Stimulated activated CD8-positive, alpha-beta memory T cell treated with anti-CD3 and anti-CD28 coated beads, Interleukin-15, amount 100 ng/mL, for 24 hours (primary cell): Measurements from ENCODE around the gene CENPK.
"Not testable (repeated sequence)": the region's sequence is repeated elsewhere in the genome, so short reads cannot be mapped to it uniquely, and the experiment has no call there.

ENCODE experiments used
- DNase-seq: peaks from one replicate; pipeline ENCODE4 v3.0.0-alpha.2; 2020; ENCODE audit warnings: low read depth

Gene CENPK, protein sequence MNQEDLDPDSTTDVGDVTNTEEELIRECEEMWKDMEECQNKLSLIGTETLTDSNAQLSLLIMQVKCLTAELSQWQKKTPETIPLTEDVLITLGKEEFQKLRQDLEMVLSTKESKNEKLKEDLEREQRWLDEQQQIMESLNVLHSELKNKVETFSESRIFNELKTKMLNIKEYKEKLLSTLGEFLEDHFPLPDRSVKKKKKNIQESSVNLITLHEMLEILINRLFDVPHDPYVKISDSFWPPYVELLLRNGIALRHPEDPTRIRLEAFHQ

GRCh38 chr5:65562731-65563701, at the start of gene CENPK, which contains the start of gene PPWD1:
Gene CENPK, minus strand, starts transcription at chr5:65563168. Its CDS starts 8,261 bp downstream, at chr5:65554907.
Gene PPWD1, plus strand, starts transcription at chr5:65563296. Its CDS starts 15 bp downstream, at chr5:65563311.
- peak; percentile 75 for DNase-seq

- DNase-seq: no peak
Observed at GRCh38 chr5:65612298-65612907, 49.4 kb upstream of the CENPK start.

DNA sequence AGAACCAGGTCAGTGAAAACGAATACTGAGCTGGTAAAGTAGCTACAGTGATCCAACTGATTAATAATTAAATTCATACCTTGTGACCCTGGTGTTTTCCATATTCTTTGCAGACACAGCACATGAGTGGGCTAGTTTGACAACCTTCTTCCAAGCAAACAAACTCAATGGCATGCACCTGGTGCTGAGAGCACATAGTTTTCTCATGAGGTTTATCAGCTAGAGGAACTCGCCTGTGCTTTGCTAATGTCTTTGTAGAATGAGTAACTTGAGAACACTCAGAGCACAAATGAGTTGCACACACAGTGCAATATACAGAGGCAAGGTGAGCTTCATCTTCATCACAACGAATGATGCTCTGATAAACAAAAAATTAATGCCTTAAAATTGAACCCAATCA, 48.6 kb upstream of the CENPK start:
- no peak for DNase-seq

DNA sequence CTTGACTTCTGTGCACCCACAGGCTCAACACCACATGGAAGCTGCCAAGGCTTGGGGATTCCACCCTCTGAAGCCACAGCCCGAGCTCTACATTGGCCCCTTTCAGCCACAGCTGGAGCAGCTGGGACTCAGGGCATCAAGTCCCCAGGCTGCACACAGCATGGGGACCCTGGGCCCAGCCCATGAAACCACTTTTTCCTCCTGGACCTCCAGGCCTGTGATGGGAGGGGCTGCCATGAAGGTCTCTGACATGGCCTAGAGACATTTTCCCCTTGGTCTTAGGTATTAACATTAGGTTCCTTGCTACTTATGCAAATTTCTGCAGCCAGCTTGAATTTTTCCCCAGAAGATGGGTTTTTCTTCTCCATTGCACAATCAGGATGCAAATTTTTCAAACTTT, 38.8 kb upstream of the CENPK start:
- not testable (repeated sequence) for DNase-seq

DNA sequence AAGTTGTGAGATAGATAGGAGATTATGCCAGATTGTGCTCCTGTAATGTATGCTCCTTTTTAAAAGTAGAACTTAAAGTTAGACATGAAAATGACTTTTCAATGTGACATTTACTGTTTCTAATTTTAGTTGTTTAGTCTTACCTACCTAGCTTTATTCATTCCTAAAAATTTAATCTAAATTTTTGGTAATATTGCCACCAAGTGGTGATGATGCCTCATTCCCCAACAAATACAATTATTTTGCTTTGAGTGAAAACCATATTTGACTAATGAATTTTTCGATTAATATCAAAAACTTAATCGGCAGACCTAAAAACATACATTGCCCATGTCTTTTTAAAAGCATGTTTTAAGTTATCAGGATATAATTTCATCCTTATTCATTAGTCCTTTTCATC, 25.7 kb upstream of the CENPK start:
- DNase-seq: no peak

DNA sequence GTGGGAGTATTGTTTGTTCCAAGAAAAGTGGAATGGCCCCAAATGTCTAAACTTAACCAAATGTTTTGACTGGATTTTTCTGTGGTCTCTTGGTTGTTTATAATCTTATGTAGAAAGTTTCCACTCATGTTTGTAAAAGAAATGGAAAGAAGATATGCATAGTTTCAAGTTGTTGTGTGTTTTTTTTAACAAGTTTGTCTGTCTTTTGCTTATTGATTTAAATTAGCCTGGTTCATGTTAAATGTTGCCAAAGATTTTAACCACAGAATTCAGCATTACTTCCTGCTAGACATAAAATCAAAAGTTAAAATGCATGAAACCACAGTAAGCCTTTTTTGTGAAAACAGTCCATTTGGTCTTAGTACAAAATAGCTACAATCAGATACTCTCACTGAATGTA, 14.2 kb upstream of the CENPK start:
- DNase-seq: no peak

GRCh38 chr5:65570598-65571226, 7.7 kb upstream of the CENPK start:
- DNase-seq: no peak

DNA sequence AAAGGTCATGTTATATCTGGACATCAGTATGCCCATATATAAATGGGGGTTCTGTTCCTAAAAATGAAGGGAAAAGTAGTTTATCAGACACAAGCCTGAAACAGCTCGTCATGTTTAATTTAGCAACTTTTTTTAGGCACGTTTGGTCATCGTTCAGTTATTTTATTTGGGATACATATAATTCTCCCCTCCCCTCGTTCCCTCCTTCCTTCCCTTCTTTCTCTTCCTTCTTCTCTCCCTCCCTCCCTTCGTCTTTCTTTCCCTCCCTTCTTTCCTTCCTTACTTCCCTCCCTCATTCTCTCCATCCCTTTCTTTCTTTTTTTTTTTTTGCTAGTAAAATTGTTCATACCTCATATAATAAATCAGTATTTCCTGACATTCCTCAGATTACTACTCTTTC, 3.5 kb upstream of the CENPK start:
- DNase-seq: no peak

DNA sequence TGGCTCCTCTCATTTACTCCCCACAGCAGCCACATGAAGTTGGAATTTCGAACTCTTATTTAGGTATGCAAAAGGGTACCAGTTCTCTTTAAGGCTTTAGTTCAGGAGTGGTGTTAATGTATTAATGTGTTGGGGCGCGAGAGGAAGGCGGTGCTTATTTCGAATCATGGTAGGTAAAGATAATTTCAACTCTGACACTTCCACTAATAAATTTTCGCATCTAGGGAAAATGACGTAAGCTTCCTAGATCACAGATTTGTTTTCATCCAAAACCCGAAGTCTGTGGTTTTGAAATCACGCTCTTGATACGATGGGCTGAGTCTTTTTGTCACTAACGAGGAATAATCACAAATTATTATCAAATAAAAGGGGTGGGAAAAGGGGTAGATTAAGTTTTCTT, 809 bp upstream of the CENPK start:
- DNase-seq: no peak

- DNase-seq: no peak
Observed at GRCh38 chr5:65556718-65557117, 6.2 kb downstream of the CENPK start.

DNA sequence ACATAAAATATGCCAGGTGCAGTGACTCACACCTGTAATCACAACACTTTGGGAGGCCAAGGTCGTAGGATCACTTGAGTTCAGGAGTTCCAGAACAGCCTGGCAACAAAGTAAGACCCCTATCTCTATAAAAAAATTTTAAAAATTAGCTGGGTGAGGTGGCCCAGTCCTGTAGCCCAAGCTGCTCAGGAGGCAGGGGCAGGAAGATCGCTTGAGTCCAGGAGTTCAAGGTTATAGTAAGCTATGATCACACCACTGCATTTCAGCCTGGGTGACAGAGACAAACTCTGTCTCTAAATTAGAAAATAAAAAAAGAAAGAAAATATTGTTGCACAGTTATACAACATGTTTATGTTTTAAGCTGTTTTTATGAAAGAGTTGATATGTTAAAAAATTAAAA, 6.8 kb downstream of the CENPK start:
- no peak for DNase-seq

GRCh38 chr5:65555287-65555686, 7.7 kb downstream of the CENPK start:
- DNase-seq: no peak

DNA sequence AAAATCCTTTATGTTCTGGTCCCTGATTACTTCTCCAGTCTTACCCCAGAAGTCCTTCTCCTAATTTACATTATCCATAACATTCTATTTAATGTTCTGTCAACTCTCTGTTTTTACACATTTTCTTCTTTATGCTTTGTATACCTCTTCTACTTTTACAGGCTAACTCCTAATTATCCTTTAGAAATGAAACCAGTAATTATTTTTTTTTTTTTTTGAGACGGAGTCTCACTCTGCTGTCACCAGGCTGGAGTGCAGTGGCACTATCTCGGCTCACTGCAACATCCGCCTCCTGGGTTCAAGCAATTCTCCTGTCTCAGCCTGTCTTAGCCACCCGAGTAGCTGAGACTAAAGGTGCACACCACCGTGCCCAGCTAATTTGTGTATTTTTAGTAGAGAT, 9.0 kb downstream of the CENPK start:
- DNase-seq: no peak

- no peak for DNase-seq
Observed at GRCh38 chr5:65548281-65548680, 14.7 kb downstream of the CENPK start.

- DNase-seq: no peak
Observed at GRCh38 chr5:65546141-65546540, 16.8 kb downstream of the CENPK start.

DNA sequence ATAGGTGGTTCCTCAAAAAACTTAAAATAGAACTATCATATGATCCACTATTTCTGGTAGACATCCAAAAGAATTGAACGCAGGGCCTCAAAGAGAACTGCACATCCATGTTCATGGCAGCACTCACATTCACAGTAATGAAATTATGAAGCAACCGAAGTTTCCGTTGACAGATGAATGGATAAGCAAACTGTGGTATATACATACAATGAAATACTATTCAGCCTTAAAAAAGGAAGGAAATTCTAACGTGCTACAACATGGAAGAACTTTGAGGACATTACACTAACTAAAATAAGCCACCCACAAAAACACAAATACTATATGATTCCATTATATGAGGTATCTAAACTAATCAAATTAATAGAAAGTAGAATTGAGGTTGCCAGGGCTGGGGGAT, 18.5 kb downstream of the CENPK start:
- DNase-seq: no peak

GRCh38 chr5:65539827-65540226, 23.1 kb downstream of the CENPK start:
- DNase-seq: no peak

GRCh38 chr5:65535529-65535987, 27.4 kb downstream of the CENPK start:
- no peak for DNase-seq

DNA sequence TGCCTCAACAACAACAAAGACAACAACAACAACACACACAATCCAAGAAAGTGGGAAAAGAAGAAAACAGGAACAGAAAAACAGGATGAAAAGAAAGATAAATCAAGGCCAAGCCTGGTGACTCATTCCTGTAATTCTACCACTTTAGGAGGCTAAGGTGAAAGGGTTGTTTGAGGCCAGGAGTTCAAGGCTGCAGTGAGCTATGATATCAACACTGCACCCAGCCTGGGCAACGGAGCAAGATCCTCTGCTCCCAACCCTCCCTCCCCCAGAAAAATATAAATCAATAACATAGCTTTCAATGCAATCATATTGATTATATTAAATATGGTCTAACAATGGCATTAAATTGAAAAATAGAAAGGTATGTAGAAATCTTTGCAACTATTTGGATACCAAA, 32.1 kb downstream of the CENPK start:
- DNase-seq: no peak

GRCh38 chr5:65525726-65526125, 37.2 kb downstream of the CENPK start:
- DNase-seq: no peak

DNA sequence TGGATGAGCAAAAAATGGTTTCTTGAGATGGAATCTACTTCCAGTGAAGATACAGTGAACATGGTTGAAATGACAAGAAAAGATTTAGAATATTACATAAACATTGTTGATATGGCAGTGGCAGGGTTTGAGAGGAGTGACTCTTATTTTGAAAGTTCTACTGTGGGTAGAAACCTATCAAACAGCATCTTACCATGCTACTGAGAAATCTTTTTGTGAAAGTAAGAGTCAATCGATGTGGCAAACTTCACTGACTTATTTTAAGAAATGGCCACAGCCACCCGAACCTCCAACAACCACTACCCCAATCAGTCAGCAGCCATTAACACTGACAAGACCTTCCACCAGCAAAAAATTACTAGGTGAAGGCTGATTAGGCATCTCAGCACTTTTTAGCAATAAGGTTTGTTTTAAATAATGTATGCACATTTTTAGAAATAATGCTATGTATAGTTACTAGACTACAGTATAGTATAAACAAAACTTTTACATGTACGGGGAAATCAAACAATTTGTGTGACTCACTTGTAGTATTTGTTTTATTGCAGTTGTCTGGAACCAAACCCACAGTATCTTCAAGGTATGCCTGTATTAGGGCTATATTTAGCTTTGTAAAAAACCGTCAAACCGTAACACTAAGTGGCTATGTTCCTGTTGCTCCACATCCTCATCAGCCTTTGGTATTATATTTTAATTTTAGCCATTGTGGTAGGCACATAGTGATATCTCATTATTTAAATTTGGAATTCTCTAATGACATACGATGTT, 50.6 kb downstream of the CENPK start:
- DNase-seq: no peak
